ENCODE data around the gene MAPKBP1.

DNA sequence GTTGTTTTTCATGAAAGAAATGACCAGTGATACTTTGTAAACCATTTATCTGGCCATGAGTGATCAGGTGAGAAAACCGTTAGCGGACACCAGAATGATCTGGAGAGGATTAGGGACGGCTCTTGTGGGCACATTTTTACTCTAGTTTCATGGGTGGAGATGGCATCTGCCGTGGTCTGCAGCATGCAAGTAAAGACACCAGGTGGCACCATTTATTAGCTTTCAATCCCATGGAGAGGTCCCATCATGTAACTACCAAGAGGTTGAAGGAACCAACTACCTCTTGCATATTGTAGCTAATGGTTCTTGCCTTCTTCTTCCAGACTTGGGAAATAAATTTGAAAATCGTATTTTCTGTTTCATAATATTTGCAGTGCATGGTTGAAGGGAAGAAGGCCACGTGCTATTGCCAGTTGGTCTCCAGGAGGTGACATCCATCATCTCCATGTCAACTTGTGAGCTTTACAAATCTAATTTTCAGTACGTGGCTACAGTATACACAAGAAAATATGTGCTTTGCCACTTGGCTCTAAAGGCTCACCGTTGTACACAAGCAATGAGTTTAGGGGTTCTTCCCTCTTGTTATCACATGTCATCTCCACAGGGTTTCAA is 1.5 kb upstream of the MAPKBP1 start:
- TF ChIP-seq CTCF (IDR thresholded peaks at IDR 0.05), result peak; percentile 73
- no peak for TF ChIP-seq ZFX (IDR thresholded peaks at IDR 0.05; ENCODE audit: borderline replicate concordance)

Data from 22Rv1 (cell line).